ENCODE measurements around the gene PAPSS2.
A peak's percentile ranks its signal among the peaks of the same experiment; 100 is the strongest.
"Not testable (repeated sequence)": the region's sequence is repeated elsewhere in the genome, so short reads cannot be mapped to it uniquely, and the experiment has no call there.

The PAPSS2 gene

DNA sequence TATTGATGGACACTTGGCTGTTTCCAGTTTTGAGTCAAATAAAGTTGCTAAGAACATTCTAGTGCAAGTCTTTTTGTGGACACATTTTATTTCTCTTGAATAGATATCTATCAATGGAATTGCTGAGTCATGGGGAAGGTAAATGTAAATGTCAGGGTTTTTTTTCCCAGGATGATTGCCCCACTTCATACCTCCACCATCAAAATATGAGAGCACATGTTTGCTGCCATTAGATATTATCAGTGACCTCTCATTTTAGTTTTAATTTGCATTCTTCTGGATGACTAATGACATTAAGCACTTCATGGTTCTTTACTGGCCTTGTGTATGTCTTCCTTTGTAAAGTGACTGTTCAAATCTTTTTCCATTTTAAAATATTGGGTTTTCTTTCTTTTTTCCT is 45.7 kb downstream of the PAPSS2 start:
- DNase-seq (ENCODE audit: low spot score) = peak; percentile 38

DNA sequence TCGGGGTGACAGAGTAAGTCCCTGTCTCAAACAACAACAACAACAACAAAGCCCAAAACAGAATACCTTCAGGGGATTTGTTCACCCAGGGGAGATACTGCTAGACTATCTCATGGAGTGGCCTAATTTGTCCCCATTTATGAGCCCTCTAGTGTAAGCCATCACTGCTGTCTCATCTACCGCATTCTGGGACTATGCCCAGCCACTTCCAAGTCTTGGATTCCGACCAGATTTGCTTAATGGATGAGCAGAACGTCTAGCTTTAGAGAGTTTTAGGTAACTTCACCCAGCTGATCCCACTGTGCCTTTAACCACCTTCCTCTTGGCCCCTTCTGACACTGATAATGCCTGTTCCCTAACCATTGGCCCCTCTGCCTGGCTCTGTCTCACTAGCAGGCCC is 47.1 kb downstream of the PAPSS2 start:
- DNase-seq (ENCODE audit: low spot score) = peak; percentile 12

DNA sequence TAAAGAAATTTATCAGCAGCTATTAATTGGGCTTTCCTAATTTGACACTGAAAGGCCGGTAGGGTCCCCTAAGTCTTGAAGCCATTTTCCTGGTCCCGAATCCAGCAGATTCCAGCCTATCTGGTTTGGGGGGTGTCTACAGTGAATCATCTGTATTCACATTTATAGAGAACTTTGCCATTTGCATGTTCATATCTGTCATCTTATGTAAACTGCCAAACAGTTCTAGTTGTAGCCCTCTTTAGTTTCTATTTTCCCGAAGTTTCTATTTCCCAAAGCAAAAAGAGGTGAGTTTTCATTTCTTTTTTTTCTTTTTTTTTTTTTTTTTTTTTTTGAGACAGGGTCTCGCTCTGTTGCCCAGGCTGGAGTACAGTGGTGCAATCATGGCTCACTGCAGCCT is 47.6 kb downstream of the PAPSS2 start:
- no peak for DNase-seq (ENCODE audit: low spot score)

DNA sequence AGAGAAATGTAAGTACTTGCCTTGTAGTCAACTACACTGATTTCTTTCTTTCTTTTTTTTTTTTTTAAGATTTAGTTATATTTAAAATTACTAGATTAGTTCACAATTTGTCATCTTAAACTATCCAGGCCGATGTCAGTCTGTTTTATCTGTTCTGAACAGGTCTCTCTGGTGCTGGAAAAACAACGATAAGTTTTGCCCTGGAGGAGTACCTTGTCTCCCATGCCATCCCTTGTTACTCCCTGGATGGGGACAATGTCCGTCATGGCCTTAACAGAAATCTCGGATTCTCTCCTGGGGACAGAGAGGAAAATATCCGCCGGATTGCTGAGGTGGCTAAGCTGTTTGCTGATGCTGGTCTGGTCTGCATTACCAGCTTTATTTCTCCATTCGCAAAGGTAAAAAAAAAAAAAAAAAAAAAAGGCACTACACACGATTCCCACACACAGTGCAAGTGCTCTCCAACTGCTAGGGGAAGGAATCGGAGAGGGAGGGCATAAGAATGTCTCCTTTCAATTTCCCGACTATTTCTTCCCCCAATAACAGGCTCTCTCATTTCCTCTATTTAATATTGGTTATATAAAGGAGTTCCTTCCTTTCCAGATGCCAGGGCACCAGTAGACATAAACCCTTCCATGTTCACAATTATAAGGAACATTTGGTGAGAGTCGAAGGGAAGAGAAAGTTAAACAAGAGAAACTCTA is 53.4 kb downstream of the PAPSS2 start:
- DNase-seq (ENCODE audit: low spot score) = no peak

DNA sequence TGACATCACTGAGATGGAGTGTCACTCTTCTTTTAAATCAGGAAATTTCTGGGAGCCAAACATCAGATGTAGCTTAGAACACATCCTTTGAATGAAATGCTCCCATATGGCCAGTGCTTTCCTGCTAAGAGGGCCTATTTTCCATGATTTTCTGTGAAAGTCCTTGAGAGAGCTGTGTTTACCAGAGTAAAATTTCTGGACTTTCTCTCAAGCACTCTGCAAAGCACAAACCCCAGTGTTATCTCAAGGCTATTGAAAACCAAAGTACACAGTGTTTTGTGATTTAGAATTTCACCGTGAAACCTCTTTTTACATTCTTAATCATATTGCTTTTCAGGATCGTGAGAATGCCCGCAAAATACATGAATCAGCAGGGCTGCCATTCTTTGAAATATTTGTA is 54.0 kb downstream of the PAPSS2 start:
- DNase-seq (ENCODE audit: low spot score) = no peak

DNA sequence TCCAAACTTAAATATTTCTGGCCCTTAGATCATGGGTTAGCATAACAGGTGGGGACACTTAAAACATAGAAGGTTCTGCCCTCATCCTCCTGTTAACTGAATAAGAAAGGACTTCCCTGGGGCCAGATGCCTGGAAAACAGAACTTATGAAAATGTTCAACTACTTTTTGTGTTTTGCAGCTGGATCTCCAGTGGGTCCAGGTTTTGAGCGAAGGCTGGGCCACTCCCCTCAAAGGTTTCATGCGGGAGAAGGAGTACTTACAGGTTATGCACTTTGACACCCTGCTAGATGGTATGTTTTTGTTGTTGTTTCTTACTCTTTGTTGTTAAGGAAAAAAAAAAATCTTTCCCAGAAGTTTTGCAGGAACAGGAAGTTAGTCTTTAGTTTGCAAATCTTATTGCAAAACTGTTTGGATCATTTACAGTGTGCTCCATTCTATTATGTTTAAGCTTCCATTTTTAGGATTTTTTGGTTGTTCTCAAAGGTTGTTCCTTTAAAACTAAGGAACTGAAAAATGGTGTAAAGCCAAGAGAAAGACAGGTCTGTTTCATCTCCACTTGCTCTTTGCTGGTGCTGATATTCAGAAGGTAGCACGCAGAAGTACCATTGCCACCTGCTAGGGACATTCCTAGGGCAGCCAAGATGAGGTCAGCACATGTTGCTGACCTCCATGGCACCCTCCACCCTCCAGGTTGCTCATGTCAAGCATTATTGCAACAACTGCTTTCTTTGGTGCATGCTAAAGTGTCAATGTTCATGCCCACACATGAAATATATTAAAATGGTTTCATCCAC is 56.1 kb downstream of the PAPSS2 start:
- DNase-seq (ENCODE audit: low spot score) = no peak

DNA sequence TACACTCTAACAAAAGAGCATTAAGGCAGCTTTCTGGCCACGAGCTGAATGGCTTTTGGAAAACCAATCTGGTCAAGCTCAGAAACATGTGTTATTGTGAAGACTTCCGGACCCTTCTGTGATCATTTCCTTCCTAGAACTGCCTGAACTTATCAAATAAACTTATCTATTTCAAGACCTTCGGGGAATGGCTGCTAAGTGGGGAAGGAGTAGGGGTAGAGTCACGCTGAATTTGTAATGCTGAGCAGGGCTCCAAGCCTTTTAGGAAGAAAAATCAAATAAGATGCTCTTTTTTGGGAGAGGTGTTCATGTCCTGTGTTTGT is 56.6 kb downstream of the PAPSS2 start:
- DNase-seq (ENCODE audit: low spot score) = no peak

DNA sequence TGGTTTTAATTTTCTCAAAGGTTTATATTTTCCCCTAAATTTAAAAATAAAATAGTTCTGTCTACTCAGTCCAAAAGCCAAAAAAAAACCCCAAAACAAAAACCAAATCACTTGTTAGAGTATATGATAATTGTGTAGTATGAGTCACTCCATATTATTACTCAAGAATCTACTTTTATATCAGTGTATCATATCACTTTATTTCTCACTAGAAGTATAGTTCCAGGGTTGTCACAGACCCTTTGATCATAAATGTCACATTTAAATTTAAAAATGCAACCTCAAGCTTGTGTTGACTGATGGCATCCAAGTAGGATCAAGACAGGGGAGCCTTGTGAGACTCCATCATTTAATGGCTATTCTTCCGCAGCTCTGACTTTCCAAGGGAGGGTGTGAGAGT is 61.0 kb downstream of the PAPSS2 start:
- DNase-seq (ENCODE audit: low spot score) = no peak

DNA sequence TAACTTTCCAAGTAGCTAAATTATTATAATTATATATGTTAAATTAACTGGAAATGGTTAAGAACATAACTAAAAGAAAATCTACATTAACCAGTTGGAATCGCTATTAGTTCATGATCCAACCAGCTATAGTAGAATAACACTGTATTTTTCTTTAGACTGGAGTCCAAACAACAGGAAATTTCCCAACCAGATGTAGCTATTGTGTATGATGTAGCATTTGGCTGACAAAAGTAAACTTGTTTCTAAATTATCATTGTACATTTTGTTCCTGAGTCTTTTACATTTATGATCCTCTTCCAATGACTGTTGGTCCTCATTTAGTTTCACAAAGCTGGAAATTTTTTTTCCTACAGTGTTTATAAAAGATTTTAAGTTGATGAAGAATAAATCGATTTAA is 62.1 kb downstream of the PAPSS2 start:
- DNase-seq (ENCODE audit: low spot score) = no peak

DNA sequence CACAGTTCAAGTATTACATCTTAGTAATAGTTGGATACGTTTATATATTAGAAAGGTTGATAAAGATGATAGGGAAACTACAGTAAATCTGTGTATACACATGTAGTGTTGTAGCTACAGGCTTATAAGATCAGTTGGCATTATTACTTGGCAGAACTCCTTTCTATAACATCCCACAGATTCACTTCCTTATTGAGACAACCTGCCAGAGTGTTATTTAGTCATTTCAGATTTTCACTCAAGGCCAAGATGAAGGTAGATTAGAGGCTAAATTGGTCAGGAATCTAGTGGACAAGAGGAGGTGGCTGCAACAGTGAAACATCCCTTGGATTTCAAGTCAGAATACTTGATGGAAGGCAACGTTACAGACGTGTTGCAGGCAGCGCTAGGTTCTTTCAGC is 63.0 kb downstream of the PAPSS2 start:
- no peak for DNase-seq (ENCODE audit: low spot score)

DNA sequence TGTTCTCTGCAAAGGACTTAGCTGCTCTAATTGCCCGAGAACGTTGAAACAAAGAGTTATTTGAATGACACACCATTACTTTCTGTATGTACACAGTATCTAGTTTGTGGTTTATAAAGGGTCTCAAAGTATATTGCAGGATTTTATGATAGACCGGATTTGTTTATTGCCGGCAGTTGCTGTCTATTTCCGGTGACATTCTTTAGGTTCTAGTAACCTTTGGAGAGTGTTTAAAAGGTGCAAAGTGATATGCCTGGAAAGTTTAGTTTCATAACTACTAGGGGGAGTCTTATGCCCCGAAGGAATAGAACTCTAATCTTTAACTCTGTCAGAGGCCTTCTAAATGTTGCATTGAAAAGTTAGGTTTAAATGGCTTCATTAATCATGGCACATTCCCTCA is 63.8 kb downstream of the PAPSS2 start:
- no peak for DNase-seq (ENCODE audit: low spot score)

DNA sequence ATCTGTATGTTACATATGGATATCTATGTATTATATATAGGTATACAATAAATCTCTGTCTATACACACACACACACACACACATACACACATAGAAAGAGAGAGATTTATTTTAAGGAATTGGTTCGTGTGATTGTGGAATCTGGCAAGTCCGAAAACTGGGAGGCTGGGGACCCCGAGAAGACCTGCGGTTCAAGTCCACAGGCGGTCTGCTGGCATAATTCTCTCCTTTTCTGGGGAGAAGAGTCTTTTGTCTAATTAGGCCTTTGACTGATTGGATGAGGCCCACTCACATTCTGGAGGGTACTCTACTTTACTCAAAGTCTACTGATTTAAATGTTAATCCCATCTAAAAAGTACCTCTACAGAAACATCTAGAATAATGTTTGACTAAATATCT is 65.1 kb downstream of the PAPSS2 start:
- no peak for DNase-seq (ENCODE audit: low spot score)

DNA sequence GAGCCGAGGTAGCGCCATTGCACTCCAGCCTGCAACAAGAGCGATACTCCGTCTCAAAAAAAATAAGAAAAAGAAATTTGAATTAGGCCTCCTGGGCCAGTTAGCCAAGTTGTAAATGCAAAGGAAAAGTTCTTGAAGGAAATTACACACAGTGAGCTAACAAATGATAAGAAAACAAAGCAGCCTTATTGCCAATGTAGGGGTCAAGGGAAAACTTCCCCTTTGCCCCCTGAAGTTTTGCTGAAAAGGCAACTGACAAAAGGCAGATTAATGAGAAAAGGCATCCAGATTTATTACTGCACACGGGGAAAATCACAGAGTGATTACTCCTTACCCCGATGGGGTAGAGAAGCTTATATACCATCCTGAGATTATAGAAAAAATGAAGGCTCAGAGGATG is 70.3 kb downstream of the PAPSS2 start:
- DNase-seq (ENCODE audit: low spot score) = no peak

DNA sequence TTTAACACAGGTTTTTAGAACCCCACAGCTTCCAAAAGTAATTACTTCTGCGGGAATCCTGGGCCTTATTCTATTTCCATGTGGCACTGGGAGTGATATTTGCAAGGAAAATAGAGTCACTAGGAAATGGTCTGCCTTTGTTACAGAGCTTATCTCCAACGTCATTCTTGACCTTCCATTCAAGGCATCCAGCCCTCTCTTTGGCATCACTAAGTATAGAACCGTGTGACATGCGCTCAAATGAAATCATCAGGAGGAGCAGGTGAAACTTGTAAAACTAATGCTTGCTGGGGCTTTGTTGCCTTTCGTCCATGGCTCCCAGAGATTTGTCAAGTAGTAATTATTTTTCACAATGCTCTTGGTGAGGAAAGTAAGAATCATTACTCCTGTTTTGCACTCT is 73.4 kb downstream of the PAPSS2 start:
- DNase-seq (ENCODE audit: low spot score) = no peak

DNA sequence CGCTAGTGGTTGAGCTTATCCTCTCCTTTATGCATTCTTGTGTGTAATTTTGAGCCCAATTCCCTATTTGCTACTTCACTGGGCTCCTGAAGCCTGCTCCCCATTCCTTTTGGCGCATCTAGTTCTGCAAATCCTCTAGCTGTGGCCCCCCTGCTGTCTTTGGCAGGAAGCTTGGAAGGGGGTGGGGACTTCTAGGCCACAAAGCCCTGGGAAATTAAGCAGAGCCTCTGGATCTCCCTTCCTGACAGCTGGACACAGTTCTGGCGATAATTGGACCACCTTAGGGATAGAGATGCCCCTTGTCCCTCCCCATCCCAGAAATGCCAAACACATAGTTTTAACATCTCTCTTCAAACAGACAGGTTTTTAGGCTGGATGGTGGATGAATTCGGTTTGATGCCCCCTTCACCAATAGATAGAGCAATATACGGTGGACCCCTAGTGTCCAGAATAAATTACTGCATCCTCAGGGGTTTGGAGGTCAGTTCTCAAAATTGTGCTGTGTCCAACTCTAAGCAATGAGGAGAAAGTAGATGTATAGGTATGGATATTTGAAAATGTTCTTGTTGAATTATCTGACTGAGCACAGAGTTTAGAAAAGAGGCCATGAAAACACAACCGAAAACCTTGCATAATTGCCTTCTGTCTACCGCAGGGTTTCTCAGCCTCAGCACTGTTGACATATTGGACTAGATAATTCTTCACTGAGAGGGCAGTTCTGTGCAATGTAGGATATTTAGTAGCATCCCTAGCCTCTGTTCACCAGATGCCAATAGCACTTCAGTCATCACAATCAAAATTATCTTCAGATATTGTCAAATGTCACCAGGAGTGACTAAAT is 75.5 kb downstream of the PAPSS2 start:
- DNase-seq (ENCODE audit: low spot score) = peak; percentile 58

DNA sequence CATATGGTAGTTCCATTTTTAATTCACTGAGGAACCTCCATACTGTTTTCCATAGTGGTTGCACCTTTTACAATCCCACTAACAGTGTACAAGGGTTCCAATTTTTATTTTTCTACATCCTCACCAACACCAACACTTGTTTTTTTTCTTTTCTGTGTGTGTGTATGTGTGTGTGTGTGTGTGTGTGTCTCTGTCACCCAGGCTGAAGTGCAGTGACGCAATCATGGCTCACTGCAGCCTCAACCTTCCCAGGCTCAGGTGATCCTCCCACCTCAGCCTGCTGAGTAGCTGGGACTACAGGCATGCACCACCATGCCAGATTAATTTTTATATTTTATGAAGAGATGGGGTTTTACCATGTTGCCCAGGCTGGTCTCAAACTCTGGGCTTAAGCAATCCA is 78.6 kb downstream of the PAPSS2 start:
- not testable (repeated sequence) for DNase-seq (ENCODE audit: low spot score)

DNA sequence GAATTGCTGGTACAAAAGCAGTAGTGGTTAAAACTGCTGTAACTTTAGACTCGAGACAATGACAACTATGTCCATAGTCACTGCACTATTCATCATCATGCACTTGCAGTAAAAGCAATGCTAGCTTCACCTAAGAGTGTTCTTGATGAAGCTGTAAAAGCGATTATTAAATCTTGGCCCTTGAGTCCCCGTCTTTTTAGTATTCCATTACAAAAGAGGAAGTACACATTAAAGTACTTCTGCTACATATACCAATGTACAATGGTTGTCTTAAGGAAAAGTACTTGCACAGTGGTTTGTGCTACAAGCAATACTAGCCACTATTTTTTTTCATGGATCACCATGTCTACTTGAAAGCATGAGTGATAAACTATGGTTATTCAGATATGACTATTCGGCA is 80.0 kb downstream of the PAPSS2 start:
- no peak for DNase-seq (ENCODE audit: low spot score)

DNA sequence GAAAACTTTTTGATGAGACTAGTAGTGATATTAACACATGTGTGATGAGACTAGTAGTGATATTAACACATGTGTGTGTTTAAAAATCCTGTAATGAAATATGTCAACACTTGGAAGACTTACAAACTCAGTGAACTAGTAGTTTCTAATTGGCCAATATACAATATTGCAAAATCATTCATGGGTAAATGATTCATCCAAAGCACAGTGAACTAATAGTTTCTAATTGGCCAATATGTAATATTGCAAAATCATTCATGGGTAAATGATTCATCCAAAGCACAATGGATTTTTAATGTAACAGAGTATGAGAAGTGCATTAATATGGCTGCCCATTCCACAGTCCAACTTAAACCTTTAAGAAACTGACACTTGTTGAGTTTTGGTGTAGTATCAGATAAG is 80.6 kb downstream of the PAPSS2 start:
- peak; percentile 61 for DNase-seq (ENCODE audit: low spot score)

DNA sequence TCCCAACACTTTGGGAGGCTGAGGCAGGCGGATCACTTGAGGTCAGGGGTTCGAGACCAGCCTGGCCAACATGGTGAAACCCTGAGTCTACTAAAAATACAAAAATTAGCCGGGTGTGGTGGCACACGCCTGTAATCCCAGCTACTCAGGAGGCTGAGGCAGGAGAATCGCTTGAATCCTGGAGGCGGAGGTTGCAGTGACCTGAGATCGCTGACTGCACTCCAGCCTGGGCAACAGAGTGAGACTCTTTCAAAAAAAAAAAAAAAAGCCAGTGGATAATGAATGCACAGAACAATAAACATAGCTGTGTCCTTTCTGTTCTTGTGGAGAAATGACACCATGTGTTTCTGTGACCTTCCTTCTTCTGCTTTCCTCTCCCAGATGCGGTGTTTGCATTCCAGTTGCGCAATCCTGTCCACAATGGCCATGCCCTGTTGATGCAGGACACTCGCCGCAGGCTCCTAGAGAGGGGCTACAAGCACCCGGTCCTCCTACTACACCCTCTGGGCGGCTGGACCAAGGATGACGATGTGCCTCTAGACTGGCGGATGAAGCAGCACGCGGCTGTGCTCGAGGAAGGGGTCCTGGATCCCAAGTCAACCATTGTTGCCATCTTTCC is 83.4 kb downstream of the PAPSS2 start:
- not testable (repeated sequence) for DNase-seq (ENCODE audit: low spot score)

DNA sequence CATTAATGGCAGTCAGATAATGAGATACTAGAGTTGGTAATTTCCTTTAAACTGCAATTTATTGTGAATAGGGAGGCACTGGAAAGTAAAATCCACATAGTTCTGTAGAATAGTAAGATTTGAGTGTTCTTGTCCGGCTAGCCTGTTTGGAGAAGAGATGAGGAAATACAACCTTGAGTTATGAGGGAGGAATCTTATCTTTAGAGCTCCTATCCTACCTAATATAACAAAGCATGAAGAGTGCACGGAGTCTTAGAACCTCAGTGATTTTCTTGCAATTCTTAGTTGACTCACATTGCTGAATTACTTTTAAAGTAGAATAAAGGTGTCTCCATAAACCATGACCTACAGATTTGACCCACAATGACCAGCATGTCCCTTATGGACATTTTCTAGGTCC is 84.9 kb downstream of the PAPSS2 start:
- DNase-seq (ENCODE audit: low spot score) = no peak

DNA sequence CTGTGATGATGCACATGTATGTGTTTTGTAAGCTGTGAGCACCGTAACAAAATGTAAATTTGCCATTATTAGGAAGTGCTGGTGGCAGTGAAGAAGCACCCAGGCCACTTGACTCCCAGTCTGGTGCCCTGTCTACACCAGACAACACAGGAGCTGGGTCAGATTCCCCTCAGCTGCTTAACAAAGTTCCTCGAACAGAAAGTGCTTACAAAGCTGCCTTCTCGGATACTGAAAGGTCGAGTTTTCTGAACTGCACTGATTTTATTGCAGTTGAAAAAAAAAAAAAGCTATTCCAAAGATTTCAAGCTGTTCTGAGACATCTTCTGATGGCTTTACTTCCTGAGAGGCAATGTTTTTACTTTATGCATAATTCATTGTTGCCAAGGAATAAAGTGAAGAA is 87.2 kb downstream of the PAPSS2 start:
- DNase-seq (ENCODE audit: low spot score) = no peak

DNA sequence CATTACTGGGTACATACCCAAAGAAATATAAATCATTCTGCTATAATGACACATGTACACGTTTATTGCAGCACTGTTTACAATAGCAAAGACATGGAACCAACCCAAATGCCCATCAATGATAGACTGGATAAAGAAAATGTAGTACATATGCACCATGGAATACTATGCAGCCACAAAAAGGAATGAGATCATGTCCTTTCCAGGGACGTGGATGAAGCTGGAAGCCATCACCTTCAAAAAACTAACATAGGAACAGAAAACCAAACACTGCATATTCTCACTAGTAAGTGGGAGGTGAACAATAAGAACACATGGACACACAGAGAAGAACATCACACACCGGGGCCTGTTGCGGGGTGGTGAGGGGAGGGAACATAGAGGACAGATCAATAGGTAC is 88.6 kb downstream of the PAPSS2 start:
- DNase-seq (ENCODE audit: low spot score) = not testable (repeated sequence)

Data from AG08395 (cell line).